ENCODE results near the gene ERN1. TPM values are rescaled to one million over a fixed set of nuclear protein-coding genes. Genes with fewer than 3 reads are reported as not detected.
"Not testable (repeated sequence)": the region's sequence is repeated elsewhere in the genome, so short reads cannot be mapped to it uniquely, and the experiment has no call there.

The ERN1 gene
- total RNA-seq, 4 donors from 2014 or later, result 17.2 to 30.0 (median 24.0) TPM

DNA sequence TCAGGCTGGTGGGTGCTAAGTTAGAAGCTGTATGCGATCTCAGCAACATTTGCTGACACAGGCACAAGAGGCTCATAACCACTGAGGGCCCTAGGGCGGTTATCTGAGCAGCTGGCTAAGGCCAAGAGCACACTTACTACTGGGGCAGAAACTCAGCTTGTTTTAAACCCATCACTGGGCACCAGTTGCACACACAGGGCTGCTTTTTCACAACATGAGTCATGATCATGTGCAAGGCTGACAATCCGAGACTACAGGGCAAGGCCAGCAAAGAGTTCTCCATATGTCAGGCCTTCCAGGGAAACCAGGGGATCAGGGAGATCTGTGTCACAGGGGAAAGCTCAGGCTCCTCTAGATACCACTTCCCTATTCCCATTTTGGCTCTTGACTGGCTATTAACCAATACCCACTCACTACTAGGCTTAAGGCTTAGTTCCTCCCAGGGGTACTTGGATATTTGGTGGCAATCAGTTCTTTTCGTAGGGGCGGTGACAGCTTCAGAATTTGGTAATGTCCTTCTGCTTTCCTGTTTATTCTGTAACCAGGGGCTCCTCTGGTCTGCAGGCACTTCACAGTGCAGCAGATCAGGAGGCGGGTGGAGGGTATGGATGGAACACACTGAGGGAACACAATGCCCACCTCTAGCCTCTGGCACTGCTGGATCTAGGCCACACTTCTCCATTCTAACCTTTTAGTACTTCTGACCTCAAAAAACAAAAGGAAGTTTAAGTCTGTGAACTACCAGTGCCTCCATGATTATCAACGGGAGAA is 44.9 kb upstream of the ERN1 start:
- DNase-seq, result no peak
- Histone ChIP-seq H3K27ac (peak overlapping the region in 1 of 4 donors; percentile 11), H3K9me3 (no peaks in the 10 kb centered on the region), H3K4me3 (no peak overlapping the region), H3K36me3 (peaks cover 0 to 12% (median 0%) of the 10 kb centered on the region in 3 donors), H3K4me1 (no peaks in the 10 kb centered on the region), H3K27me3 (no peaks in the 10 kb centered on the region)
- no peak for TF ChIP-seq POLR2A (IDR thresholded peaks at IDR 0.05)
- TF ChIP-seq, protein P1, sequence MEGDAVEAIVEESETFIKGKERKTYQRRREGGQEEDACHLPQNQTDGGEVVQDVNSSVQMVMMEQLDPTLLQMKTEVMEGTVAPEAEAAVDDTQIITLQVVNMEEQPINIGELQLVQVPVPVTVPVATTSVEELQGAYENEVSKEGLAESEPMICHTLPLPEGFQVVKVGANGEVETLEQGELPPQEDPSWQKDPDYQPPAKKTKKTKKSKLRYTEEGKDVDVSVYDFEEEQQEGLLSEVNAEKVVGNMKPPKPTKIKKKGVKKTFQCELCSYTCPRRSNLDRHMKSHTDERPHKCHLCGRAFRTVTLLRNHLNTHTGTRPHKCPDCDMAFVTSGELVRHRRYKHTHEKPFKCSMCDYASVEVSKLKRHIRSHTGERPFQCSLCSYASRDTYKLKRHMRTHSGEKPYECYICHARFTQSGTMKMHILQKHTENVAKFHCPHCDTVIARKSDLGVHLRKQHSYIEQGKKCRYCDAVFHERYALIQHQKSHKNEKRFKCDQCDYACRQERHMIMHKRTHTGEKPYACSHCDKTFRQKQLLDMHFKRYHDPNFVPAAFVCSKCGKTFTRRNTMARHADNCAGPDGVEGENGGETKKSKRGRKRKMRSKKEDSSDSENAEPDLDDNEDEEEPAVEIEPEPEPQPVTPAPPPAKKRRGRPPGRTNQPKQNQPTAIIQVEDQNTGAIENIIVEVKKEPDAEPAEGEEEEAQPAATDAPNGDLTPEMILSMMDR (IDR thresholded peaks at IDR 0.05), result no peak

- TF ChIP-seq, protein P1 (IDR thresholded peaks at IDR 0.05), result no peak
- no peak for TF ChIP-seq POLR2A (IDR thresholded peaks at IDR 0.05)
- no peak for DNase-seq
- H3K4me1 ChIP-seq, result no peaks in the 10 kb centered on the region
- H3K27ac ChIP-seq, result no peak overlapping the region
- no peaks in the 10 kb centered on the region for H3K27me3 ChIP-seq
- no peaks in the 10 kb centered on the region for H3K9me3 ChIP-seq
- H3K36me3 ChIP-seq, result peaks cover 0 to 12% (median 0%) of the 10 kb centered on the region in 3 donors
- H3K4me3 ChIP-seq, result no peak overlapping the region
Measured at GRCh38 chr17:64173646-64174045, 43.7 kb upstream of the ERN1 start.

GRCh38 chr17:64172510-64172909 is 42.6 kb upstream of the ERN1 start:
- H3K4me1 ChIP-seq, result no peaks in the 10 kb centered on the region
- no peak overlapping the region for H3K27ac ChIP-seq
- TF ChIP-seq, protein P1 (IDR thresholded peaks at IDR 0.05), result no peak
- TF ChIP-seq POLR2A (IDR thresholded peaks at IDR 0.05), result no peak
- no peak for DNase-seq
- peaks cover 0 to 12% (median 0%) of the 10 kb centered on the region in 3 donors for H3K36me3 ChIP-seq
- H3K9me3 ChIP-seq, result no peaks in the 10 kb centered on the region
- H3K4me3 ChIP-seq, result no peak overlapping the region
- no peaks in the 10 kb centered on the region for H3K27me3 ChIP-seq

GRCh38 chr17:64171041-64171440 is 41.1 kb upstream of the ERN1 start:
- TF ChIP-seq, protein P1 (IDR thresholded peaks at IDR 0.05), result no peak
- TF ChIP-seq POLR2A (IDR thresholded peaks at IDR 0.05), result no peak
- peaks cover 0 to 20% (median 0%) of the 10 kb centered on the region in 3 donors for H3K36me3 ChIP-seq
- H3K4me1 ChIP-seq, result no peaks in the 10 kb centered on the region

GRCh38 chr17:64170286-64170685 is 40.3 kb upstream of the ERN1 start:
- Histone ChIP-seq H3K4me3 (no peak overlapping the region), H3K36me3 (peaks cover 0 to 20% (median 0%) of the 10 kb centered on the region in 3 donors), H3K9me3 (no peaks in the 10 kb centered on the region), H3K4me1 (no peaks in the 10 kb centered on the region), H3K27me3 (no peaks in the 10 kb centered on the region), H3K27ac (no peak overlapping the region)
- no peak for DNase-seq
- TF ChIP-seq, protein P1 (IDR thresholded peaks at IDR 0.05), result no peak
- TF ChIP-seq POLR2A (IDR thresholded peaks at IDR 0.05), result no peak

More at GRCh38 chr17:64171041-64171440, 41.1 kb upstream of the ERN1 start:
- no peaks in the 10 kb centered on the region for H3K9me3 ChIP-seq
- no peaks in the 10 kb centered on the region for H3K27me3 ChIP-seq
- no peak overlapping the region for H3K4me3 ChIP-seq
- DNase-seq, result no peak
- no peak overlapping the region for H3K27ac ChIP-seq

GRCh38 chr17:64167666-64168065 is 37.7 kb upstream of the ERN1 start:
- H3K9me3 ChIP-seq, H3K27me3 ChIP-seq, H3K4me1 ChIP-seq, H3K27ac ChIP-seq, DNase-seq, H3K4me3 ChIP-seq: not testable (repeated sequence)
- peaks cover 0 to 20% (median 0%) of the 10 kb centered on the region in 3 donors for H3K36me3 ChIP-seq

Measured in Peyer's patch (tissue), 4 donors.